Omental fat pad (tissue), 4 donors: ENCODE results near the gene CDK5R1. TPM values are rescaled to one million over a fixed set of nuclear protein-coding genes. Genes with fewer than 3 reads are reported as not detected.

ENCODE experiments used
- ATAC-seq: fragments of 150-250 bp; one replicate; pipeline ENCODE4 v1.9.1; 2016; ENCODE audit warnings: mild to moderate bottlenecking, moderate library complexity; ENCODE audit not compliant: low FRiP score
- DNase-seq: peaks from one replicate; pipeline ENCODE4 v3.0.0-alpha.2; 2019; ENCODE audit warnings: low spot score
- CTCF ChIP-seq, 3 donors: fragments of 450-650 bp; IDR thresholded peaks; one replicate each; pipeline ENCODE4 v1.5.1; 2016 to 2017; ENCODE audit warnings: antibody characterized with exemption in 3 of 3, mild to moderate bottlenecking in 3 of 3, moderate library complexity in 2 of 3
- total RNA-seq, 4 donors: library from RNA; depleted of rRNA; stranded (reverse); fragments of >200 nt; gene quantifications; one replicate each; pipeline ENCODE4 v1.1.0, GENCODE V29; 2016

Gene CDK5R1
- total RNA-seq, 4 donors from 2014 or later = 1.1 to 2.6 (median 1.8) TPM

GRCh38 chr17:32492264-32492589 lies 5.4 kb downstream of the CDK5R1 start:
- DNase-seq = no peak
- ATAC-seq = no peak
- no peak for TF ChIP-seq CTCF (IDR thresholded peaks at IDR 0.05)

- DNase-seq = no peak
- ATAC-seq = no peak
These were observed 6.0 kb downstream of the CDK5R1 start for GRCh38 chr17:32492648-32493289.

GRCh38 chr17:32493571-32493970 lies 6.8 kb downstream of the CDK5R1 start:
- ATAC-seq (no peak), DNase-seq (no peak)
- TF ChIP-seq CTCF (IDR thresholded peaks at IDR 0.05) = no peak

More at GRCh38 chr17:32492648-32493289, 6.0 kb downstream of the CDK5R1 start:
- TF ChIP-seq CTCF (IDR thresholded peaks at IDR 0.05) = no peak

GRCh38 chr17:32493976-32494513 lies 7.3 kb downstream of the CDK5R1 start:
- no peak for TF ChIP-seq CTCF (IDR thresholded peaks at IDR 0.05)
- DNase-seq = no peak
- no peak for ATAC-seq

- no peak for ATAC-seq
- DNase-seq = no peak
- TF ChIP-seq CTCF (IDR thresholded peaks at IDR 0.05) = no peak
These were observed 8.0 kb downstream of the CDK5R1 start for GRCh38 chr17:32494621-32495358.

GRCh38 chr17:32495359-32496231 lies 8.8 kb downstream of the CDK5R1 start:
- no peak for ATAC-seq
- TF ChIP-seq CTCF (IDR thresholded peaks at IDR 0.05) = no peak
- no peak for DNase-seq
